Measurements from ENCODE around the gene SLC39A10.
"Not testable (repeated sequence)": the region's sequence is repeated elsewhere in the genome, so short reads cannot be mapped to it uniquely, and the experiment has no call there.

Gene SLC39A10

GRCh38 chr2:195632856-195633572 is 24.0 kb upstream of the SLC39A10 start:
- H3K27me3 ChIP-seq (ENCODE audit: control insufficient read depth, insufficient read depth, low read length): no peaks in the 10 kb centered on the region
- no peaks in the 10 kb centered on the region for H3K9me3 ChIP-seq (ENCODE audit: control insufficient read depth, insufficient read depth, low read length)
- H3K4me3 ChIP-seq (ENCODE audit: low read length): no peak overlapping the region
- DNase-seq (ENCODE audit: low read depth, low spot score): no peak
- WGBS (ENCODE audit: insufficient coverage, insufficient read length): no CpG with 5 or more reads among the region's 10 CpGs
- peaks cover 2% of the 10 kb centered on the region; the same call in 1 of the 2 replicates for H3K4me1 ChIP-seq (ENCODE audit: control insufficient read depth, insufficient read depth, low read length)
- no peaks in the 10 kb centered on the region for H3K36me3 ChIP-seq (ENCODE audit: control insufficient read depth, insufficient read depth, low read length)
- no peak overlapping the region for H3K27ac ChIP-seq (ENCODE audit: low read length)

- Histone ChIP-seq H3K4me1 (ENCODE audit: control insufficient read depth, insufficient read depth, low read length) (peaks cover 2% of the 10 kb centered on the region; the same call in 1 of the 2 replicates), H3K9me3 (ENCODE audit: control insufficient read depth, insufficient read depth, low read length) (no peaks in the 10 kb centered on the region), H3K27me3 (ENCODE audit: control insufficient read depth, insufficient read depth, low read length) (no peaks in the 10 kb centered on the region), H3K36me3 (ENCODE audit: control insufficient read depth, insufficient read depth, low read length) (no peaks in the 10 kb centered on the region), H3K4me3 (ENCODE audit: low read length) (no peak overlapping the region), H3K27ac (ENCODE audit: low read length) (no peak overlapping the region)
- DNase-seq (ENCODE audit: low read depth, low spot score): no peak
- WGBS (ENCODE audit: insufficient coverage, insufficient read length): no CpG with 5 or more reads among the region's 4 CpGs
Observed at GRCh38 chr2:195633573-195633870, 23.5 kb upstream of the SLC39A10 start.

DNA sequence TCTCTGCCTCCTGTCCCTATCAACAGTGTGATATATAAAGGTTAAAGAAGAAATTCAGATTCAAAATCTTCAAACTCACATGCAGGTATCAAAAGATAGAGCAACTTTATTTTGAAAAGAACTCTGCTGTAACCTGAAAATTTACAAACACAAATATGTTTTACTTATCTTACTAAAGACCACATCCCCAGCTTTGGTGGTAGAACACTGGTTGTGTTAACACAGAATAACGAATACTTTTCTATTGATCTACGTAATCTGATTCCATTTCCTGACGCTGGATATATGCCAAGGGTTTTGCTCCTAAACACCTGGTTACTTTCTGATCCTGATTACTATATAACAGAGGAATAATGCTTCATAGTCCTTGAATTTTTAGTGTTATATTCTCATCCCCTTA is 23.1 kb upstream of the SLC39A10 start:
- Histone ChIP-seq H3K9me3 (ENCODE audit: control insufficient read depth, insufficient read depth, low read length) (no peaks in the 10 kb centered on the region), H3K27ac (ENCODE audit: low read length) (no peak overlapping the region), H3K4me3 (ENCODE audit: low read length) (no peak overlapping the region), H3K27me3 (ENCODE audit: control insufficient read depth, insufficient read depth, low read length) (no peaks in the 10 kb centered on the region), H3K4me1 (ENCODE audit: control insufficient read depth, insufficient read depth, low read length) (peaks cover 2% of the 10 kb centered on the region; the same call in 1 of the 2 replicates), H3K36me3 (ENCODE audit: control insufficient read depth, insufficient read depth, low read length) (no peaks in the 10 kb centered on the region)
- WGBS (ENCODE audit: insufficient coverage, insufficient read length): no CpG with 5 or more reads among the region's 3 CpGs
- DNase-seq (ENCODE audit: low read depth, low spot score): no peak

GRCh38 chr2:195636890-195637289 is 20.1 kb upstream of the SLC39A10 start:
- Histone ChIP-seq H3K4me3 (ENCODE audit: low read length) (no peak overlapping the region), H3K4me1 (ENCODE audit: control insufficient read depth, insufficient read depth, low read length) (peaks cover 2% of the 10 kb centered on the region; the same call in 1 of the 2 replicates), H3K27ac (ENCODE audit: low read length) (no peak overlapping the region), H3K9me3 (ENCODE audit: control insufficient read depth, insufficient read depth, low read length) (no peaks in the 10 kb centered on the region), H3K36me3 (ENCODE audit: control insufficient read depth, insufficient read depth, low read length) (no peaks in the 10 kb centered on the region), H3K27me3 (ENCODE audit: control insufficient read depth, insufficient read depth, low read length) (no peaks in the 10 kb centered on the region)
- no peak for DNase-seq (ENCODE audit: low read depth, low spot score)

- no peak overlapping the region for H3K4me3 ChIP-seq (ENCODE audit: low read length)
- no peaks in the 10 kb centered on the region for H3K9me3 ChIP-seq (ENCODE audit: control insufficient read depth, insufficient read depth, low read length)
- WGBS (ENCODE audit: insufficient coverage, insufficient read length): no CpG with 5 or more reads among the region's 4 CpGs
- no peaks in the 10 kb centered on the region for H3K36me3 ChIP-seq (ENCODE audit: control insufficient read depth, insufficient read depth, low read length)
- no peak for DNase-seq (ENCODE audit: low read depth, low spot score)
- H3K27ac ChIP-seq (ENCODE audit: low read length): no peak overlapping the region
- H3K4me1 ChIP-seq (ENCODE audit: control insufficient read depth, insufficient read depth, low read length): peaks cover 3% of the 10 kb centered on the region; the same call in 1 of the 2 replicates
- H3K27me3 ChIP-seq (ENCODE audit: control insufficient read depth, insufficient read depth, low read length): no peaks in the 10 kb centered on the region
Observed at GRCh38 chr2:195638750-195639149, 18.3 kb upstream of the SLC39A10 start.

DNA sequence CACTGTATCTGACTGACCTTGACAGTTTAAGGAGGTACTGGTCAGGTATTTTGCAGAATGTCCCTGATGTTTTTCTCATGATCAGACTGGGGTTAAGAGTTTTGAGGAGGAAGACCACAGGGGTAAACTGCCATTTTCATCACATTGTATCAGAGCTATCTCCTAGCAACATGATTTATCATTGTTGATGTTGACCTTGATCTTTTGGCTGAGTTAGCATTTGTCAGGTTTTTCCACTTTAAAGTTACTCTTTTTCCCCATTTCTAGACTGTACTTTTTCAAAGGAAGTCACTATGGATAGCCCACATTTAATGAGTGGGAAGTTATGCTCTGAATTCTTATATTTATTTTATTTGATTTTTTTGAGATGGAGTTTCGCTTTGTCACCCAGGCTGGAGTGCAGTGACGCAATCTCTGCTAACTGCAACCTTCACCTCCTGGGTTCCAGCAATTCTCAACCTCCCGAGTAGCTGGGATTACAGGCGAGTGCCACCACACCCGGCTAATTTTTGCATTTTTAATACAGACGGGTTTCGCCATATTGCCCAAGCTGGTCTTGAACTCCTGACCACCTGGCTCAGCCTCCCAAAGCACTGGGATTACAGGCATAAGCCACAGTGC is 17.7 kb upstream of the SLC39A10 start:
- Histone ChIP-seq H3K4me3 (ENCODE audit: low read length) (no peak overlapping the region), H3K4me1 (ENCODE audit: control insufficient read depth, insufficient read depth, low read length) (peaks cover 3% of the 10 kb centered on the region; the same call in 1 of the 2 replicates), H3K36me3 (ENCODE audit: control insufficient read depth, insufficient read depth, low read length) (no peaks in the 10 kb centered on the region), H3K9me3 (ENCODE audit: control insufficient read depth, insufficient read depth, low read length) (no peaks in the 10 kb centered on the region), H3K27me3 (ENCODE audit: control insufficient read depth, insufficient read depth, low read length) (no peaks in the 10 kb centered on the region), H3K27ac (ENCODE audit: low read length) (no peak overlapping the region)
- no peak for DNase-seq (ENCODE audit: low read depth, low spot score)
- WGBS (ENCODE audit: insufficient coverage, insufficient read length): no CpG with 5 or more reads among the region's 7 CpGs

GRCh38 chr2:195639959-195640358 is 17.1 kb upstream of the SLC39A10 start:
- no peak overlapping the region for H3K4me3 ChIP-seq (ENCODE audit: low read length)
- H3K27ac ChIP-seq (ENCODE audit: low read length): no peak overlapping the region
- no CpG with 5 or more reads among the region's 1 CpG for WGBS (ENCODE audit: insufficient coverage, insufficient read length)
- DNase-seq (ENCODE audit: low read depth, low spot score): no peak
- no peaks in the 10 kb centered on the region for H3K27me3 ChIP-seq (ENCODE audit: control insufficient read depth, insufficient read depth, low read length)
- H3K9me3 ChIP-seq (ENCODE audit: control insufficient read depth, insufficient read depth, low read length): no peaks in the 10 kb centered on the region
- H3K4me1 ChIP-seq (ENCODE audit: control insufficient read depth, insufficient read depth, low read length): peaks cover 3% of the 10 kb centered on the region; the same call in 1 of the 2 replicates
- no peaks in the 10 kb centered on the region for H3K36me3 ChIP-seq (ENCODE audit: control insufficient read depth, insufficient read depth, low read length)

GRCh38 chr2:195642027-195642678 is 14.9 kb upstream of the SLC39A10 start:
- Histone ChIP-seq H3K9me3 (ENCODE audit: control insufficient read depth, insufficient read depth, low read length) (no peaks in the 10 kb centered on the region), H3K4me3 (ENCODE audit: low read length) (no peak overlapping the region), H3K27ac (ENCODE audit: low read length) (no peak overlapping the region), H3K27me3 (ENCODE audit: control insufficient read depth, insufficient read depth, low read length) (no peaks in the 10 kb centered on the region), H3K36me3 (ENCODE audit: control insufficient read depth, insufficient read depth, low read length) (no peaks in the 10 kb centered on the region), H3K4me1 (ENCODE audit: control insufficient read depth, insufficient read depth, low read length) (peaks cover 2% of the 10 kb centered on the region; the same call in 1 of the 2 replicates)
- DNase-seq (ENCODE audit: low read depth, low spot score): no peak
- no CpG with 5 or more reads among the region's 5 CpGs for WGBS (ENCODE audit: insufficient coverage, insufficient read length)

- H3K27me3 ChIP-seq (ENCODE audit: control insufficient read depth, insufficient read depth, low read length): no peaks in the 10 kb centered on the region
- H3K9me3 ChIP-seq (ENCODE audit: control insufficient read depth, insufficient read depth, low read length): no peaks in the 10 kb centered on the region
- no peaks in the 10 kb centered on the region for H3K36me3 ChIP-seq (ENCODE audit: control insufficient read depth, insufficient read depth, low read length)
- DNase-seq (ENCODE audit: low read depth, low spot score): no peak
- H3K4me3 ChIP-seq (ENCODE audit: low read length): no peak overlapping the region
- H3K27ac ChIP-seq (ENCODE audit: low read length): no peak overlapping the region
- WGBS (ENCODE audit: insufficient coverage, insufficient read length): no CpG with 5 or more reads among the region's 1 CpG
- H3K4me1 ChIP-seq (ENCODE audit: control insufficient read depth, insufficient read depth, low read length): peaks cover 2% of the 10 kb centered on the region; the same call in 1 of the 2 replicates
Observed at GRCh38 chr2:195642679-195643068, 14.4 kb upstream of the SLC39A10 start.

DNA sequence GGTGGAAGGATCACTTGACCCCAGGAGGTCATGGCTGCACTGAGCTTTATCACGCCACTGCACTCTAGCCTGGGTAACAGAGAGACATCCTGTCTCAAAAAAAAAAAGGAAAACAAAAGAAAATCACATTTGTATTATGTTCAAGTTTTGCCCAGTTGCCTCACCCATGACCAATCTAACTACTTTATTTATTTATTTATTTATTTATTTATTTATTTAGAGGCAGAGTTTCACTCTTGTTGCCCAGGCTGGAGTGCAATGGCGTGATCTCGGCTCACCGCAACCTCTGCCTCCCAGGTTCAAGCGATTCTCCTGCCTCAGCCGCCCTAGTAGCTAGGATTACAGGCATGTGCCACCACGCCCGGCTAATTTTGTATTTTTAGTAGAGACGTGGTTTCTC is 12.3 kb upstream of the SLC39A10 start:
- no CpG with 5 or more reads among the region's 9 CpGs for WGBS (ENCODE audit: insufficient coverage, insufficient read length)
- H3K27ac ChIP-seq (ENCODE audit: low read length); H3K4me3 ChIP-seq (ENCODE audit: low read length); H3K36me3 ChIP-seq (ENCODE audit: control insufficient read depth, insufficient read depth, low read length); H3K27me3 ChIP-seq (ENCODE audit: control insufficient read depth, insufficient read depth, low read length); H3K4me1 ChIP-seq (ENCODE audit: control insufficient read depth, insufficient read depth, low read length); DNase-seq (ENCODE audit: low read depth, low spot score); H3K9me3 ChIP-seq (ENCODE audit: control insufficient read depth, insufficient read depth, low read length): not testable (repeated sequence)
